ENCODE measurements around the gene ANKRD28.
"Not testable (repeated sequence)": the region's sequence is repeated elsewhere in the genome, so short reads cannot be mapped to it uniquely, and the experiment has no call there.

GRCh38 chr3:15813079-15813478, 15.3 kb upstream of the ANKRD28 start:
- not testable (repeated sequence) for TF ChIP-seq CTCF, POLR2A (IDR thresholded peaks at IDR 0.05)

All from uterus (tissue), 2 donors.